Esophagus muscularis mucosa (tissue), 3 donors: ENCODE results near the gene PRTN3.

ENCODE experiments used
- CTCF ChIP-seq, 3 experiments: fragments of 200-600 bp in 2 of 3; fragments of 450-650 bp in 1 of 3; sonication (generic) in 2 of 3; IDR thresholded peaks; one replicate each; pipeline ENCODE4 v1.5.1; 2017 to 2019; ENCODE audit warnings: antibody characterized with exemption in 3 of 3, mild to moderate bottlenecking in 2 of 3, moderate library complexity in 1 of 3
- POLR2AphosphoS5 ChIP-seq, 2 donors: sonication (generic); formaldehyde crosslinking; IDR thresholded peaks; one replicate each; pipeline ENCODE4 v1.6.1; 2017; ENCODE audit warnings: antibody characterized with exemption in 2 of 2

GRCh38 chr19:821231-821824 is 19.5 kb upstream of the PRTN3 start:
- TF ChIP-seq CTCF (IDR thresholded peaks at IDR 0.05): no peak
- TF ChIP-seq POLR2AphosphoS5 (IDR thresholded peaks at IDR 0.05): no peak
